Measurements from ENCODE around the gene PPFIBP1. TPM values are rescaled to one million over a fixed set of nuclear protein-coding genes. Genes with fewer than 3 reads are reported as not detected.

Gene PPFIBP1
- polyA plus RNA-seq, 1 donor (not counting 4 experiments of a cell fraction or from before 2014, with no cell fraction given) = 83.5 TPM

DNA sequence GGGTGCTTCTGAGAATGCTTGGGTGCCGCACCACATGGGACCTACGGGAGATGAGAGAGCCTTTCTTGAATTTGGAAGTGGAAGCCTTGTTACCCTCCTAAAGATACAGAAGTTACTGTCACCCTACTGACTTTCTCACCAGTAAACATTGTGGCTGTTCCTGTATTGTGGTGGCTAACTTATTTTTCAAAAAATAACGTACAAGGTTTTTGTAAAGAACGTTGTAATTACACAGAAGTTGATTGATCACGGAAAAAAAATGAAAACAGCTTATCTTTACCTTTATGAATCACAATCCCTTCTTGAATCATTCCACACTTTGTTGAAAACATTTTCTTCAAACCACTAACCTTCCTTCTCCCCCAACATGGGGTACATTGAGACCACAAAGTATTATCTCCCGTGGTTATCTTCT lies 22.0 kb upstream of the PPFIBP1 start:
- Histone ChIP-seq H3K4me1 (ENCODE audit: control insufficient read depth, extremely low read depth, insufficient read depth, low read length) (no peaks in the 10 kb centered on the region), H3K4me2 (ENCODE audit: control insufficient read depth, extremely low read depth, insufficient read depth, low read depth, low read length) (no peak overlapping the region), H3K9me1 (ENCODE audit: control insufficient read depth, extremely low read depth, insufficient read depth, low read length) (no peaks in the 10 kb centered on the region), H2AFZ (ENCODE audit: control insufficient read depth, low read length) (no peak overlapping the region), H3K9ac (ENCODE audit: control insufficient read depth, extremely low read depth, insufficient read depth, low read length) (no peak overlapping the region), H4K20me1 (ENCODE audit: control insufficient read depth, extremely low read depth, insufficient read depth, low read length) (no peaks in the 10 kb centered on the region), H3K4me3 (ENCODE audit: control insufficient read depth in 2 of 3, extremely low read depth in 1 of 3, insufficient read depth in 2 of 3, low read depth in 1 of 3, low read length in 3 of 3) (no peak overlapping the region), H3K36me3 (ENCODE audit: control insufficient read depth in 2 of 2, extremely low read depth in 1 of 2, insufficient read depth in 2 of 2, low read length in 2 of 2) (no peaks in the 10 kb centered on the region), H3K79me2 (ENCODE audit: control insufficient read depth, insufficient read depth, low read length) (no peaks in the 10 kb centered on the region), H3K27ac (ENCODE audit: control insufficient read depth, insufficient read depth, low read length) (no peak overlapping the region), H3K27me3 (ENCODE audit: control insufficient read depth, extremely low read depth, insufficient read depth, low read length) (no peaks in the 10 kb centered on the region), H3K9me3 (ENCODE audit: control insufficient read depth, low read depth, low read length) (no peaks in the 10 kb centered on the region)
- FAIRE-seq = no peak
- dilution Hi-C loops (cut with MboI; ENCODE audit: extremely low pct_ligation_motif_present, low sequenced_read_pairs) = no loop called here
- DNase-seq (ENCODE audit: low read depth, low spot score) = no peak
- no peak for TF ChIP-seq EZH2 (IDR thresholded peaks at IDR 0.05; ENCODE audit: low read length)
- TF ChIP-seq, protein P1, sequence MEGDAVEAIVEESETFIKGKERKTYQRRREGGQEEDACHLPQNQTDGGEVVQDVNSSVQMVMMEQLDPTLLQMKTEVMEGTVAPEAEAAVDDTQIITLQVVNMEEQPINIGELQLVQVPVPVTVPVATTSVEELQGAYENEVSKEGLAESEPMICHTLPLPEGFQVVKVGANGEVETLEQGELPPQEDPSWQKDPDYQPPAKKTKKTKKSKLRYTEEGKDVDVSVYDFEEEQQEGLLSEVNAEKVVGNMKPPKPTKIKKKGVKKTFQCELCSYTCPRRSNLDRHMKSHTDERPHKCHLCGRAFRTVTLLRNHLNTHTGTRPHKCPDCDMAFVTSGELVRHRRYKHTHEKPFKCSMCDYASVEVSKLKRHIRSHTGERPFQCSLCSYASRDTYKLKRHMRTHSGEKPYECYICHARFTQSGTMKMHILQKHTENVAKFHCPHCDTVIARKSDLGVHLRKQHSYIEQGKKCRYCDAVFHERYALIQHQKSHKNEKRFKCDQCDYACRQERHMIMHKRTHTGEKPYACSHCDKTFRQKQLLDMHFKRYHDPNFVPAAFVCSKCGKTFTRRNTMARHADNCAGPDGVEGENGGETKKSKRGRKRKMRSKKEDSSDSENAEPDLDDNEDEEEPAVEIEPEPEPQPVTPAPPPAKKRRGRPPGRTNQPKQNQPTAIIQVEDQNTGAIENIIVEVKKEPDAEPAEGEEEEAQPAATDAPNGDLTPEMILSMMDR (optimal IDR thresholded peaks at IDR 0.05 in 1 of 3, IDR thresholded peaks at IDR 0.05 in 1 of 3, conservative IDR thresholded peaks at IDR 0.05 in 1 of 3; ENCODE audit: extremely low read depth in 1 of 3, insufficient read depth in 2 of 3, low read length in 3 of 3) = no peak

DNA sequence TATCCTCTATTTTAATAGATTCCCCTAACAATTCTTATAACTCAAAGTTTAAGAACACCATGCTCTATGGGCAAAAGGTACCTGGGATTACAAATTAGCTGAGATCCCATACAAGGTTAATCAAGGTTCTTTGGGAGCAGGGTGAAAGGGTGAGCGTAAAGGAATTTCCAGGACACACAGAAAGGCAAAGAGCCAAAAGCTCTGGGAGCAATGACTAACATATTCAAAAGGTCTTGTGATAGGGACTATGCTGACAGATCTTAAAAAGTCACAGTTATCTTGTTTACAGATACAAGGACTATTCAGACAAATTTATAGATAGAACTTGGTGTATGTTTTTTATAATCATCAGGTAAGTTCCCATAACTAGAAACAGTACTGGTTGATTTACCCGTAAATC lies 19.5 kb upstream of the PPFIBP1 start:
- H2AFZ ChIP-seq (ENCODE audit: control insufficient read depth, low read length) = no peak overlapping the region
- no peaks in the 10 kb centered on the region for H3K79me2 ChIP-seq (ENCODE audit: control insufficient read depth, insufficient read depth, low read length)
- no peaks in the 10 kb centered on the region for H3K4me1 ChIP-seq (ENCODE audit: control insufficient read depth, extremely low read depth, insufficient read depth, low read length)
- H3K4me3 ChIP-seq (ENCODE audit: control insufficient read depth in 2 of 3, extremely low read depth in 1 of 3, insufficient read depth in 2 of 3, low read depth in 1 of 3, low read length in 3 of 3) = no peak overlapping the region
- H3K27ac ChIP-seq (ENCODE audit: control insufficient read depth, insufficient read depth, low read length) = no peak overlapping the region
- dilution Hi-C loops (cut with MboI; ENCODE audit: extremely low pct_ligation_motif_present, low sequenced_read_pairs) = no loop called here
- no peaks in the 10 kb centered on the region for H3K9me1 ChIP-seq (ENCODE audit: control insufficient read depth, extremely low read depth, insufficient read depth, low read length)
- no peaks in the 10 kb centered on the region for H4K20me1 ChIP-seq (ENCODE audit: control insufficient read depth, extremely low read depth, insufficient read depth, low read length)
- DNase-seq (ENCODE audit: low read depth, low spot score) (no peak), FAIRE-seq (peak; percentile 17)
- H3K9me3 ChIP-seq (ENCODE audit: control insufficient read depth, low read depth, low read length) = no peaks in the 10 kb centered on the region
- no peak overlapping the region for H3K4me2 ChIP-seq (ENCODE audit: control insufficient read depth, extremely low read depth, insufficient read depth, low read depth, low read length)
- no peak overlapping the region for H3K9ac ChIP-seq (ENCODE audit: control insufficient read depth, extremely low read depth, insufficient read depth, low read length)
- H3K27me3 ChIP-seq (ENCODE audit: control insufficient read depth, extremely low read depth, insufficient read depth, low read length) = no peaks in the 10 kb centered on the region
- TF ChIP-seq, protein P1 (optimal IDR thresholded peaks at IDR 0.05 in 1 of 3, IDR thresholded peaks at IDR 0.05 in 1 of 3, conservative IDR thresholded peaks at IDR 0.05 in 1 of 3; ENCODE audit: extremely low read depth in 1 of 3, insufficient read depth in 2 of 3, low read length in 3 of 3) = no peak
- TF ChIP-seq EZH2 (IDR thresholded peaks at IDR 0.05; ENCODE audit: low read length) = no peak
- H3K36me3 ChIP-seq (ENCODE audit: control insufficient read depth in 2 of 2, extremely low read depth in 1 of 2, insufficient read depth in 2 of 2, low read length in 2 of 2) = no peaks in the 10 kb centered on the region
